GM19043 (cell line): ENCODE results near the gene LVRN.
A peak's percentile ranks its signal among the peaks of the same experiment; 100 is the strongest.

Source experiments
- ATAC-seq: cut with Tn5 transposase; IDR thresholded peaks from one replicate; pipeline ENCODE4 v1.9.1; 2021; ENCODE audit warnings: low read depth; ENCODE audit not compliant: unreplicated experiment

The LVRN gene

GRCh38 chr5:115952588-115952987, 9.7 kb upstream of the LVRN start:
- ATAC-seq: no peak

DNA sequence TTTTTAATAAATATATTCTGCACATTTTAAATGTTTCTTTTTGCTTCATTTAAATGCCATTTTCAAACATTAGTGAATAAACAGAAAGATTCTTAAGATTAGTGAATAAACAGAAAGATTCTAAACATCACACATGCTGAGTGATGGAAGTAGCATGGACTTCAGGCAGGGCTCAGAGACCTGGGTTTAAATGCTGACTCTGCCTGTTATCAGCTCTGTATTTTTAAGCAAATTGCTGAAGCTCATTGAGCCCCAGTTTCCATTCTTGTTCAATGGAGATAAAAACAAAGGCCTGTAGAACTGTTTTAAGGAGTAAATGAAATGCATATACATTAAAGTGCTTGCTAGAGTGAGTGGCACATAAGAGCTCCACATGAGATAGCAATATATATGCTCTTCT, 8.1 kb upstream of the LVRN start:
- ATAC-seq: no peak

DNA sequence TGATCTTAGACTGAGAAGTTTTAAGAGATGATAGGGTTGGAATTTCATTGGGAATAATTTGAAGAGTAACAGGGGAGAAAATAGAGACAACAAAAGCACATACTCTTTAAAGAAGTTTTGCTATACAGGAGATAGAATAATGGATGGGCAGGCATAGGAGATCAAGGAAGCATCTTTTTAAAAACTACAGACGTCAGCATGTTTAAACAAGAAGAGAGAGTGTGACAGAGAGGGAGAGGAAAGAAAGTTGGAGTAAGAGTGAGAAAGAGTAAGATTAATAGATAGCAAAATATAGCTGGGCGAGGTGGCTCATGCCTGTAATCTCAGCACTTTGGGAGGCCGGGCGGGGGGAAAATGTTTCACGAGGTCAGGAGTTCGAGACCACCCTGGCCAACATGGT, 5.3 kb upstream of the LVRN start:
- no peak for ATAC-seq

- ATAC-seq: no peak
Observed at GRCh38 chr5:115961381-115962238, 665 bp upstream of the LVRN start.

DNA sequence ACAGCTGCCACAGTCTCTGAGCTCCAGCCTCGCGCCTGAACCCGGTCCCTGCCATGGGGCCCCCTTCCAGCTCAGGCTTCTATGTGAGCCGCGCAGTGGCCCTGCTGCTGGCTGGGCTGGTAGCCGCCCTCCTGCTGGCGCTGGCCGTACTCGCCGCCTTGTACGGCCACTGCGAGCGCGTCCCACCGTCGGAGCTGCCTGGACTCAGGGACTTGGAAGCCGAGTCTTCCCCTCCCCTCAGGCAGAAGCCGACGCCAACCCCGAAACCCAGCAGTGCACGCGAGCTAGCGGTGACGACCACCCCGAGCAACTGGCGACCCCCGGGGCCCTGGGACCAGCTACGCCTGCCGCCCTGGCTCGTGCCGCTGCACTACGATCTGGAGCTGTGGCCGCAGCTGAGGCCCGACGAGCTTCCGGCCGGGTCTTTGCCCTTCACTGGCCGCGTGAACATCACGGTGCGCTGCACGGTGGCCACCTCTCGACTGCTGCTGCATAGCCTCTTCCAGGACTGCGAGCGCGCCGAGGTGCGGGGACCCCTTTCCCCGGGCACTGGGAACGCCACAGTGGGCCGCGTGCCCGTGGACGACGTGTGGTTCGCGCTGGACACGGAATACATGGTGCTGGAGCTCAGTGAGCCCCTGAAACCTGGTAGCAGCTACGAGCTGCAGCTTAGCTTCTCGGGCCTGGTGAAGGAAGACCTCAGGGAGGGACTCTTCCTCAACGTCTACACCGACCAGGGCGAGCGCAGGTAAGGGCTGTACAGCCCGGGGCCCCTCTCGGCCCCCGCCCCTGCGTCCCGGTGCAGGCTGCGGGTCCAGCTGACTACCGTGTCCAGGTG, 509 bp downstream of the LVRN start:
- ATAC-seq: no peak

GRCh38 chr5:115963566-115963965, 1.3 kb downstream of the LVRN start:
- ATAC-seq: no peak

GRCh38 chr5:115968770-115969169, 6.5 kb downstream of the LVRN start:
- ATAC-seq: no peak

DNA sequence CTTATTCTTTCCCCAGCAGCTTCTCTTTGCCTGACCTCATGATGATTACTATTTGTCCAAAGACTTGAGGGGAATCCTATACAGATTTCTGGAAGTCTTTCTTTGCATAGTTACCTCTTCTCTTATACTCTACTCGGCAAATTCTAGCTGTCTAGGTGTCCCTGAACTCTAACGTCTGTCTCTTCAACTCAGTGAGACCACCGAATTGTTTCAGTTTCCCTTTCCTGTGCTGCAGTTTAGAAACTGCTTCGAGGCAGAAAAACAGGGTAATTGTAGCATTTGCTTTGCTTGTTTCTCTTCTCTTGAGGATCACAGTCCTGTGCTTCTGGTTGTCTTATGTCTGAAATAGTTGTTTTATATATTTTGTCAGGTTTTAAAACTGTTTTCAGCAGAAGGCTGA, 14.8 kb downstream of the LVRN start:
- ATAC-seq: peak; percentile 88

DNA sequence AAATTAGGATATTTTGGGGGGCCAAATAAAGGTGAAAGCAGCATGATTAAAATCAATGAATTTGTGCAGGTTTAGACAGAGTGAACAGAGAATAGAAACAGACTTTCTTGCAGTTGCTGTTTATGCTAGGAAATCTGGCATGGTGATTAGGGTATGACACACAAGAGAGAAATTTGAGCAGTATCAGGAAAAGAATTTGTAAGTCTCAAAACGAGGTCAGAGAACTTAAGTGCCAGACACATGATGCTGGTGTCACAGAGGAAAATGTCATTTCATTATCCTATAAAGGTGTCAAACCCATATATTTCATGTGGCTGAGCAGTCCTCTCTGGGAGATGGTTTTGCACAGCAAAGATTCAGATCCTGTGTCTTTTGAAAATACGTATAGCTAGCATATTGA, 15.7 kb downstream of the LVRN start:
- no peak for ATAC-seq

- no peak for ATAC-seq
Observed at GRCh38 chr5:115978779-115979178, 16.5 kb downstream of the LVRN start.

- ATAC-seq: no peak
Observed at GRCh38 chr5:115979201-115980041, 17.1 kb downstream of the LVRN start.

- ATAC-seq: no peak
Observed at GRCh38 chr5:115983519-115983918, 21.2 kb downstream of the LVRN start.

DNA sequence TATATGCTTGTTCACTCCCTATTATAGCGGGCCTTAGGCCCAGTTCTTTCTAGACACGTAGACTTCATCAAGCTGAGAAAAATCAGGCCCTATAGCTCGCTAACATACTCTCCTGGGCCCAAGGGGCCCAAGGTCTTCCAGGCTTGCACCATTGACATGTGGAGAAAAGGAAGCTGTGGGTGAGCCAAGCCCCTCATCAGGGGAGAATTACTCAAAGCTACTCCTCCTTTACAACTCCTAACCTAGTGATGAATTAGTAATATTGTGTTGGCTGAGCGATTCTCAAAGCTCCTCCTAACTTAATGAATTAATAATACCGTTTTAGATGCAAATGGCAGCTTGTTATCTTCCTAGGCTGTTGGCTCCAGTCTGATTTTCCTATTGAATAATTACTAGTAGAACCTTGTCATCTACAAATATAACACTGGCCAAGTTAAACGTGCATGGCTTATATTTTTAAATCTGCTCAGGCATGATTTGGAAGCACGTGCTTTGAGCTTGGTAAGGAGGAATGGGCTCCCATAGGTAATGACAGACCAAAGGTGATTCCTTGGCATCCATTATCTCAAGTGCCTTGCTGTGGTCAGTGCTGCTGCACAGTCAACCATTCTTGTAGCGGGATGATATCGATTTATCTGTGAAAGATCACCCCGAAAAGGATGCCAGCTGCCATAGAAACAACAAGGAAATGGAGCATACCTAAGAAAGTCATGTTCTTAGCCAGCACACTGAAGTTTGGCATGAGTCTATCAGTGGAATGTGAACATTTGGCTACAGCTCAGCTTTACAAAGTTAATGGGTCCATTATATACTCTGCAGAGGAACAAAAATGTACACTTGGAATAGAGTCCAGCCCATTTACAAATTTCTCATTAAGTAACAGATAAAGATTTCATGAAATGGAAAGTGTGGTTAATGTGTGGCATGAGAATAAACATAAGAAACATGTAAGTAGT, 23.8 kb downstream of the LVRN start:
- ATAC-seq: no peak

DNA sequence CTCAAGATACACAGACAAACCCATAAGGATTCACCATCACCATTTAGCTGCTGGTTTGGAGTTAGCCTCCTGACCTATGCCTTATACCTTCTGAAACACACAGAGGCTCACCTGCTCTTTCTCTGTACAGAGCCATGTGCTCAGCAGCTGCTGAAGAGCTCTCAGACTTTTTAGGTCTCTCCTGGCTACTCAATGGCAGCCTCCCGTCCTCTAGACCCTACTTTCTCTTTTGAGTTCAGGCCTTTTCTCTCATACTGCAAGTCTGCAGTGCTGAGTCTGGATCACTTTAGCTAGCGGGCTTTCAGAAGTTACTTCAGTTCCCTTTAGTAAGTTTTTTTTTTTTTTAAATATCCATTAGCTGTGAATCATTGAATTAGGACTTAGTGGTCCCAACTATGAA, 25.7 kb downstream of the LVRN start:
- no peak for ATAC-seq

DNA sequence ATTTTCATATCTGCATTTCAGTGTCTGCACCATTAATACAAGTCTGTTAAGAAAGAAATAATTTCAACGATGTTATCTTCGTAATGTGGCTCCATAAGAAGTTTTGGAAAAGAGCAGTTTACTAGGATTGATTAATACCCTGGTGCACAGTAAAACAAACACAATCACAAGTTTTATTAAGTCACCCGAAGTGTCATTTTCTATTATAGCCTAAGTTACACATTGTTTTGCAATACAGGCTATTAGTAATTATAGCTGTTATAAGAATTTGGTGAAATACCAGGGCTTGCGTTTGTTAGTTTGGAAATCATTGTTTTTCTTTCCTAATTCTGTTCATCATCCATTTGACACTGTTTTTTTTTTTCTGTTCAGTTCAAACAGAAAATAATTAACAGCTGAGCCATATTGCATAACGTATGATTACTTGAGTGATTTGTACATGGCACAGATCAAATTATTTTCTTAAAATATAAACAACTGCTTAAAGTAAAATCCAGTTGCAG, 30.6 kb downstream of the LVRN start:
- no peak for ATAC-seq

DNA sequence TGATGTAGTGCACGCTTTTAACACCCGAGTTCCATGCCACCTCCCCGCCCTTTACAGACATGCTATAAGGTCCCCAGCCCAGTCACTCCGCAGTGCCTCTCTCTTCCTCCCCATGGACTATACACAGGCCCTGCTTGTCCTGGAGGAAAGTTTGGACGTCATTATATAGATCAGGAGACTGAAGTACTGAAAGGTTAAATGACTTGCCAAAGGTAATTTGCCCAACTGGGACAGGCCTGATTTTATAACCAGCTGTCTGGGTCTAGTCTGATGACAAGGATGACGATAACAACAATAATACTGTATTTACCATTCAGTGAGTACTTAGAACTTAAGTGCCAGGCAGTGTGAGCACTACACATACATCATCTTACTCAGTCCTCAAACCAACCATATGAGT, 33.1 kb downstream of the LVRN start:
- ATAC-seq: no peak

GRCh38 chr5:116002116-116002906, 40.0 kb downstream of the LVRN start:
- ATAC-seq: no peak

DNA sequence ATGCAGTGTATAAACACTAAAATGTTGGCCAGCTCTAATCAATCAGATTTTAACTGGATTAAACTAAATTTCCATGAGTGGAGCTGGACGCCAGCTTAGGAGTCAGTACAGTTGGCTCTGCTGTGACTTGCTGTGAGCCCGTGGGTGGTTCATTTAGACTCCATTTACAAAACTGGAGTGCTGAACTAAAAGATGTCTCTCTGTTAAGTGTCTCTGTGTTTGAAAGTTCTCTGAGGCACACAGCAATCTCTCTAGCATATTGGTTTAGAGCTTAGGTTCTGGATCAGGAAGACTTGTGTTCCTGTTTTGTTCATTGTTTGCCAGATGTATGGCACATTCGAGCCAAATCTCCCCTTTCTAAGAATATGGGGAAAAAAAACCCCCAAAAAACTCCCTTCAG, 42.0 kb downstream of the LVRN start:
- no peak for ATAC-seq

GRCh38 chr5:116009806-116010205, 47.5 kb downstream of the LVRN start:
- ATAC-seq: no peak
